Activated CD8-positive, alpha-beta T cell treated with anti-CD3 and anti-CD28 coated beads for 36 hours (primary cell): ENCODE measurements around the gene MYL3. TPM values are rescaled to one million over a fixed set of nuclear protein-coding genes. Genes with fewer than 3 reads are reported as not detected.
A peak's percentile ranks its signal among the peaks of the same experiment; 100 is the strongest.

ENCODE experiments used
- ATAC-seq: fragments of 200-7000 bp; cut with Tn5 transposase; one replicate; pipeline ENCODE4 v1.10.0; 2021; ENCODE audit warnings: mild to moderate bottlenecking, moderate library complexity
- CTCF ChIA-PET: fragments of 350-600 bp; sonication (Branson Sonifier 250); formaldehyde crosslinking; loops from one replicate; lab custom pipeline; 2021; ENCODE audit warnings: antibody characterized with exemption; lab: Charles Lee
- POLR2A ChIA-PET: fragments of 350-600 bp; sonication (Branson Sonifier 250); formaldehyde crosslinking; loops from one replicate; lab custom pipeline; 2021; ENCODE audit warnings: antibody characterized with exemption; lab: Charles Lee
- DNase-seq: peaks from one replicate; pipeline ENCODE4 v3.0.0-alpha.2; 2020
- H3K27ac Mint-ChIP-seq: one replicate; pipeline ENCODE4 v1.8.0; 2021; ENCODE audit warnings: mild to moderate bottlenecking, mixed read lengths
- H3K27me3 Mint-ChIP-seq: one replicate; pipeline ENCODE4 v1.8.0; 2021; ENCODE audit warnings: mixed read lengths
- H3K36me3 Mint-ChIP-seq: one replicate; pipeline ENCODE4 v1.8.0; 2021; ENCODE audit warnings: low read depth, mixed read lengths
- H3K4me1 Mint-ChIP-seq: one replicate; pipeline ENCODE4 v1.8.0; 2021; ENCODE audit warnings: low read depth, mixed read lengths
- H3K4me3 Mint-ChIP-seq: one replicate; pipeline ENCODE4 v1.8.0; 2021; ENCODE audit warnings: mild to moderate bottlenecking, moderate library complexity, mixed read lengths
- H3K9me3 Mint-ChIP-seq: one replicate; pipeline ENCODE4 v1.8.0; 2021; ENCODE audit warnings: mixed read lengths
- intact Hi-C: fragments of 100-400 bp; cut with micrococcal nuclease; formaldehyde crosslinking; loops from one replicate; pipeline ENCODE4 v1.10.0; 2022
- total RNA-seq, 2 experiments: library from RNA; stranded (reverse); gene quantifications; one replicate each; pipeline ENCODE4 v1.2.3, GENCODE V29; 2021
- TF ChIP-seq, protein P1 (sequence below): fragments of 200-600 bp; IDR thresholded peaks from one replicate; pipeline ENCODE4 v1.8.0; 2022; ENCODE audit warnings: antibody characterized with exemption, mild to moderate bottlenecking

MYL3 gene
- total RNA-seq, 2 experiments from 2014 or later: not detected

DNA sequence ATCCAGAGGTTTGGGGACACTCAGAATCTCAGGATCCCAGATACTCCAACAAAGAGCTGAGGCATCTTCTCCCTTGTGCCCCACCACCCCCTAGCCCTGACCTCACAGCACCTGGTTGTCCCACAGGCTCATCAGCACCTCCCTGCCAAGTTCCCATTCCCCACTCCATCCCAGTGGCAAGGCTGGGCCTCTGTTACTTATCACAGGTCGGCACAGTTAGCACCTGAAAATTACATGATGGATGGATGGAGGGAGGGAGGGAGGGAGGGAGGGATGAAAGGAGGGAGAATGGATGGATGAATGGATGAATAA is 12.8 kb downstream of the MYL3 start:
- Mint-ChIP-seq H3K36me3 (no peaks in the 10 kb centered on the region), H3K4me3 (no peak overlapping the region), H3K4me1 (peaks cover 5% of the 10 kb centered on the region), H3K9me3 (no peaks in the 10 kb centered on the region), H3K27ac (no peak overlapping the region), H3K27me3 (no peaks in the 10 kb centered on the region)
- no peak for ATAC-seq
- ChIA-PET CTCF (interaction anchor here (0.6 to 1.8 kb wide), 2 partner anchors 16 to 475 kb away, joined by 3 to 6 read pairs; no protein-coding TSS in a partner anchor), POLR2A (no interaction called here)
- TF ChIP-seq, protein P1, sequence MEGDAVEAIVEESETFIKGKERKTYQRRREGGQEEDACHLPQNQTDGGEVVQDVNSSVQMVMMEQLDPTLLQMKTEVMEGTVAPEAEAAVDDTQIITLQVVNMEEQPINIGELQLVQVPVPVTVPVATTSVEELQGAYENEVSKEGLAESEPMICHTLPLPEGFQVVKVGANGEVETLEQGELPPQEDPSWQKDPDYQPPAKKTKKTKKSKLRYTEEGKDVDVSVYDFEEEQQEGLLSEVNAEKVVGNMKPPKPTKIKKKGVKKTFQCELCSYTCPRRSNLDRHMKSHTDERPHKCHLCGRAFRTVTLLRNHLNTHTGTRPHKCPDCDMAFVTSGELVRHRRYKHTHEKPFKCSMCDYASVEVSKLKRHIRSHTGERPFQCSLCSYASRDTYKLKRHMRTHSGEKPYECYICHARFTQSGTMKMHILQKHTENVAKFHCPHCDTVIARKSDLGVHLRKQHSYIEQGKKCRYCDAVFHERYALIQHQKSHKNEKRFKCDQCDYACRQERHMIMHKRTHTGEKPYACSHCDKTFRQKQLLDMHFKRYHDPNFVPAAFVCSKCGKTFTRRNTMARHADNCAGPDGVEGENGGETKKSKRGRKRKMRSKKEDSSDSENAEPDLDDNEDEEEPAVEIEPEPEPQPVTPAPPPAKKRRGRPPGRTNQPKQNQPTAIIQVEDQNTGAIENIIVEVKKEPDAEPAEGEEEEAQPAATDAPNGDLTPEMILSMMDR: no peak
- no peak for DNase-seq
- intact Hi-C loops: no loop called here

DNA sequence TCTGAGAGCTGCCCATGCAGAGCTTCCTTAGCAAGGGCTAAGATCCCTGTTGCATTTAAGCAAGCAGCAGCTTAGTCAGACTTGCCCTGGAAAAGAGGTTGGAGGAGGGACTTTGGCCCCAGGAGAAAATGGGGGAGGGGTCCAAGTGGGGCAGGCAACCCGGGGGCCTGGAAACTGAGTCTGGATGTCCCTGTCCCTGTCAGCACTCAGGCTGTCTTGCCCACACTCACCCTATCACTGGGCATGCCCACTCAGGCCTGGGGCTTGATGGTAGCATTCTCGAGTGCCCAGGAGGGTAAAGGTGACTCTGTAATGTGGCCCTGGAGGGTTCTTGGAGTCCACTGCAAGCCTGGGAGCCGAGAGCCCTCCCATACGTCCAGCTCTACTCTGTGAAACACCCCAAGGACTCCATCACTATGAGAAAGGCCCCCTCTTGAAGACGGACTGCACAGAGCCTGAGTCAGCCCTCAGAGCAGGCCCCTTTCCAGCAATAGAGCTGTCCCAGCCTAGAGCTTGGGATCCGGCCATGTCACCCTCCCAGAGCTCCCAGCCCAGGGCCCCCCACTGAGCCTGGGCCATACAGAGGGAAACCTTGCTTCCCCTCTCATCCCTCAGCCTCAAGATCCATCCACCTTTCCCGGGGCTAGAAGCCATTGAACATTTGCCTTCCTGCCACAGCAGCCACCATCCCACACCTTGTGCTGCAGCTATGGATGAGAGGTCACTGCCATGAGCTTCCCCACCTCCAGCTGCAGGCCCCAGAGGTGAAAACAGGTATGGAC is 13.4 kb downstream of the MYL3 start:
- Mint-ChIP-seq H3K9me3 (no peaks in the 10 kb centered on the region), H3K27ac (no peak overlapping the region), H3K36me3 (no peaks in the 10 kb centered on the region), H3K4me1 (peaks cover 5% of the 10 kb centered on the region), H3K27me3 (no peaks in the 10 kb centered on the region), H3K4me3 (no peak overlapping the region)
- TF ChIP-seq, protein P1: no peak
- ATAC-seq (no peak), DNase-seq (no peak)
- ChIA-PET CTCF (interaction anchor here (0.6 to 3.2 kb wide), 4 partner anchors 9 to 476 kb away, joined by 3 to 13 read pairs (median 4); no protein-coding TSS in a partner anchor), POLR2A (interaction anchor here (0.6 kb wide), 1 partner anchor 28 kb away, joined by 3 read pairs; no protein-coding TSS in a partner anchor)
- intact Hi-C loops: no loop called here

DNA sequence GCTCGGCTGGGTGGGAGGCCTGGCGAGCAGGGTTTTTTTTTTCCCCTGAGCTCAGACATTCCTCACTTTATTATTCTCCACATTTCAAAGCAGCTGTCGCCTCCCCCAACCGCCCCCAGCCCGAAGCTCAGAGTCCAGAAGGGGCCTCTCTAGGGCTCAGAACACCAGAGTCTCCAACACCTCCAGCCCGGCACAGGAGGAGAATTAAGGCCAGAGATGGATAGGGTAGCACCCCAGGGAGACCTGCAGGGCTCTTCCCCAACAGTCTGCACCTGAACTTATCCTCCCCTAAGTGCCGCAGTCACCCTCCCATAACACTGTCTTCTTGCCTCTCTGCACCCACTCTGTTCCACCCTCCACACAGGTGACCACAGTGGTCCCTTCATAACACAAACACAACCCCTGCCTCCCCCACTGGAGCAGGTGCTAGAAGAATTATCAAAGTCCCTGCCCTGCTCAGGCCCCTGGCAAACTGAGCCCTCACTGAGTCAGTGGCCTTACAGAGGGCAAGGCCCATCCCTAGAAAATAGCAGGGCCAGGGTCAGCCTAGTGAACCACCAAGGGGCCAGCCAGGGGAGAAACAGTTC is 14.1 kb downstream of the MYL3 start:
- ChIA-PET CTCF (interaction anchor here (0.9 to 3.2 kb wide), 5 partner anchors 10 to 154 kb away, joined by 3 to 13 read pairs (median 6); no protein-coding TSS in a partner anchor), POLR2A (interaction anchor here (0.6 kb wide), 1 partner anchor 28 kb away, joined by 3 read pairs; no protein-coding TSS in a partner anchor)
- Mint-ChIP-seq H3K4me1 (peaks cover 5% of the 10 kb centered on the region), H3K36me3 (no peaks in the 10 kb centered on the region), H3K27ac (no peak overlapping the region), H3K9me3 (no peaks in the 10 kb centered on the region), H3K4me3 (no peak overlapping the region), H3K27me3 (no peaks in the 10 kb centered on the region)
- intact Hi-C loops: no loop called here
- no peak for DNase-seq
- no peak for ATAC-seq
- TF ChIP-seq, protein P1: no peak

DNA sequence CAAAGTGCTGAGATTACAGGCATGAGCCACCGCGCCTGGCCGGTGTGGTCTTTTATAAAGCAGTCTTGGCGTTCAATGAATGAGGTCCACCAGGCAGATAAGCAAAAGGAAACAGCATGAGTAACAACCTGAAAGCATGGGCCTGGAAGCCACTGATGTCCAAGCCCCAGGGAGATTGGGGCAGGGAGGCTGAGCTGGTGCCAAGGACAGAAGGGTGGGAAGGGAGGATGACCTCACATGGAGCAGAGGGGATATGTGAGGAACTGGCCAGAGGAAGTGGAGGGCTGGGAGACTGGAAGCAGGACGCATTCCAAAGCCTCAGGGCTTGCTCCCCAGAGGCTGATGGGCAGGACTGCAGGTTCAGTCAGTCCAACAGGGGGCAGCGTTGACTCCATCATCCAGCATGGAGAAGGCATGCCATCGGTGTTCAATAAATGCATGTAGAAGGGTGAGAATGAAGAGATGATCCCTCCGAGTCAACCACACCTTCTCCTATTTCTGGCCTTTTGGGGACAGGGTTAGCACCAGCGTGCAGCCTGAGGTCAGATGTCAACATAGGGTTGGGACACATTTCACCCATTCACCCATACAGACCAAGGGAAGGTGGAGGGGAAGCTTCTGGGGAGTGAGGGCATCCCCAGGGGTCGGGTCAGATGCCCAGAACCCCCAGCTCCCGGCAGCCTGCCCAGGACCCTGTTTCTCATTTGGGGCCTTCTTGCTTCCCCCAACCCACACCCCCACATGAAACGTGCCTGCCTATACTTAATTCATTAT is 14.8 kb downstream of the MYL3 start:
- TF ChIP-seq, protein P1: peak; percentile 55
- Mint-ChIP-seq H3K9me3 (no peaks in the 10 kb centered on the region), H3K4me1 (peaks cover 5% of the 10 kb centered on the region), H3K4me3 (no peak overlapping the region), H3K36me3 (no peaks in the 10 kb centered on the region), H3K27ac (no peak overlapping the region), H3K27me3 (no peaks in the 10 kb centered on the region)
- no peak for ATAC-seq
- intact Hi-C loops: no loop called here
- CTCF ChIA-PET: interaction anchor here (0.9 to 3.2 kb wide), 6 partner anchors 11 to 153 kb away, joined by 3 to 13 read pairs (median 6); no protein-coding TSS in a partner anchor
- POLR2A ChIA-PET: interaction anchor here (1.0 kb wide), 1 partner anchor 38 kb away, joined by 3 read pairs; no protein-coding TSS in a partner anchor
- peak; percentile 64 for DNase-seq
